Endothelial cell of umbilical vein (primary cell): ENCODE results near the gene ZNF689. TPM values are rescaled to one million over a fixed set of nuclear protein-coding genes. Genes with fewer than 3 reads are reported as not detected.

Source experiments
- BruUV-seq: library from RNA; stranded (reverse); fragments of 400-500 nt; replicated peaks from 2 replicates; lab custom pipeline; 2021; lab: Mats Ljungman, UMichigan
- CTCF ChIA-PET: fragments of 300-600, 350-600 bp; sonication (Branson Sonifier 250); formaldehyde crosslinking; loops from one replicate; lab custom pipeline; 2021; ENCODE audit warnings: antibody characterized with exemption, inconsistent platforms; lab: Charles Lee
- POLR2A ChIA-PET: fragments of 300-600, 350-600 bp; sonication (Branson Sonifier 250); formaldehyde crosslinking; loops from one replicate; lab custom pipeline; 2021; ENCODE audit warnings: antibody characterized with exemption, inconsistent platforms; lab: Charles Lee
- DNase-seq: peaks from one replicate; pipeline ENCODE4 v3.0.0-alpha.2; 2011; ENCODE audit warnings: low read depth, low spot score
- FAIRE-seq: peaks from 2 replicates; lab custom pipeline; 2011; peaks lifted over from hg19 to GRCh38; lab: Jason Lieb, UNC
- H2AFZ ChIP-seq: 2 replicates; pipeline ENCODE4 v1.6.0; 2012; ENCODE audit warnings: low read depth, low read length, control low read depth, inconsistent platforms
- H3K27ac ChIP-seq: 2 replicates; pipeline ENCODE4 v1.5.1; 2011; ENCODE audit warnings: low read depth, mild to moderate bottlenecking, control low read depth, low read length, moderate library complexity; ENCODE audit not compliant: insufficient read depth
- H3K27me3 ChIP-seq, 2 experiments: 2 replicates each; pipeline versions ENCODE4 v1.6.0 to v1.6.1; 2011; ENCODE audit warnings: low read length in 2 of 2, mixed read lengths in 1 of 2; ENCODE audit not compliant: control insufficient read depth in 2 of 2, insufficient read depth in 2 of 2
- H3K36me3 ChIP-seq, 2 experiments: 2 replicates in 1 of 2; 3 replicates in 1 of 2; pipeline ENCODE4 v1.5.1; 2011; ENCODE audit warnings: low read length in 2 of 2, mild to moderate bottlenecking in 1 of 2, moderate library complexity in 1 of 2; ENCODE audit not compliant: control insufficient read depth in 2 of 2, insufficient read depth in 2 of 2; ENCODE audit errors: extremely low read depth in 1 of 2
- H3K4me1 ChIP-seq: 3 replicates; pipeline ENCODE4 v1.5.1; 2011; ENCODE audit warnings: mild to moderate bottlenecking, low read length; ENCODE audit not compliant: control insufficient read depth, insufficient read depth; ENCODE audit errors: extremely low read depth
- H3K4me2 ChIP-seq: 2 replicates; pipeline ENCODE4 v1.6.1; 2011; ENCODE audit warnings: low read length, control low read depth, mixed read lengths; ENCODE audit not compliant: insufficient read depth
- H3K4me3 ChIP-seq, 3 experiments: fragments of 200-600 bp in 1 of 3; sonication (generic), shearing (Covaris generic) in 1 of 3; replicated peaks in 1 of 3; 2 replicates each; pipeline ENCODE4 v1.5.1; 2011 to 2016; ENCODE audit warnings: control low read depth in 3 of 3, low read length in 3 of 3, mild to moderate bottlenecking in 2 of 3, inconsistent platforms in 1 of 3, low read depth in 1 of 3, moderate library complexity in 1 of 3; ENCODE audit not compliant: insufficient read depth in 1 of 3
- H3K79me2 ChIP-seq: 2 replicates; pipeline ENCODE4 v1.6.0; 2012; ENCODE audit warnings: low read length, inconsistent platforms; ENCODE audit not compliant: control insufficient read depth, insufficient read depth
- H3K9ac ChIP-seq: replicated peaks from 2 replicates; pipeline ENCODE3; 2011; ENCODE audit warnings: low read length, control low read depth; ENCODE audit not compliant: insufficient read depth; ENCODE audit errors: extremely low read depth
- H3K9me1 ChIP-seq: replicated peaks from 3 replicates; pipeline ENCODE4 v1.6.0; 2011; ENCODE audit warnings: mild to moderate bottlenecking, low read length; ENCODE audit not compliant: control insufficient read depth, insufficient read depth; ENCODE audit errors: extremely low read depth
- H3K9me3 ChIP-seq: replicated peaks from 2 replicates; pipeline ENCODE4 v1.5.1; 2012; ENCODE audit warnings: low read length, inconsistent platforms; ENCODE audit not compliant: control insufficient read depth, insufficient read depth
- H4K20me1 ChIP-seq: replicated peaks from 2 replicates; pipeline ENCODE3; 2011; ENCODE audit warnings: mild to moderate bottlenecking, low read length; ENCODE audit not compliant: control insufficient read depth, insufficient read depth; ENCODE audit errors: extremely low read depth
- CTCF ChIP-seq, 2 donors: IDR thresholded peaks; 1 replicate in 1 of 2; 2 replicates in 1 of 2; pipeline ENCODE4 v1.5.1; 2011; ENCODE audit warnings: low read length in 2 of 2, mild to moderate bottlenecking in 2 of 2, moderate library complexity in 2 of 2, control low read depth in 1 of 2, inconsistent platforms in 1 of 2, low read depth in 1 of 2; ENCODE audit not compliant: insufficient read depth in 1 of 2; ENCODE audit errors: extremely low read depth in 1 of 2
- EZH2 ChIP-seq: IDR thresholded peaks from 2 replicates; pipeline ENCODE4 v1.6.1; 2012; ENCODE audit warnings: borderline replicate concordance, low read depth, mild to moderate bottlenecking, moderate library complexity, low read length, inconsistent platforms; ENCODE audit not compliant: severe bottlenecking
- FOS ChIP-seq: IDR thresholded peaks from 2 replicates; pipeline ENCODE4 v1.6.1; 2011; ENCODE audit warnings: mild to moderate bottlenecking, low read length, moderate library complexity, borderline replicate concordance; ENCODE audit not compliant: insufficient read depth
- GATA2 ChIP-seq: IDR thresholded peaks from 2 replicates; pipeline ENCODE4 v1.7.0; 2011; ENCODE audit warnings: low read depth, mild to moderate bottlenecking, moderate library complexity, mixed read lengths, low read length; ENCODE audit not compliant: insufficient read length, insufficient read depth
- JUN ChIP-seq: IDR thresholded peaks from 2 replicates; pipeline ENCODE4 v1.6.1; 2011; ENCODE audit warnings: borderline replicate concordance, low read depth; ENCODE audit not compliant: insufficient read length, insufficient read depth
- MAX ChIP-seq: IDR thresholded peaks from 2 replicates; pipeline ENCODE4 v1.6.1; 2011; ENCODE audit not compliant: insufficient read depth, insufficient read length
- MYC ChIP-seq: IDR thresholded peaks from one replicate; pipeline ENCODE4 v1.6.1; 2011; ENCODE audit warnings: mild to moderate bottlenecking, low read depth, low read length
- POLR2A ChIP-seq: IDR thresholded peaks from 2 replicates; pipeline ENCODE4 v1.6.1; 2012; ENCODE audit warnings: low read depth, mild to moderate bottlenecking, control low read depth, low read length
- POLR2AphosphoS5 ChIP-seq: IDR thresholded peaks from 2 replicates; pipeline ENCODE4 v1.6.1; 2012; ENCODE audit warnings: low read depth, mild to moderate bottlenecking, control low read depth, low read length, moderate library complexity; ENCODE audit not compliant: insufficient read depth
- dilution Hi-C: fragments of 300-500 bp; cut with MboI; formaldehyde crosslinking; loops from one replicate; pipeline ENCODE4 v1.15.0; 2019; ENCODE audit warnings: low sequenced_read_pairs; ENCODE audit not compliant: extremely low pct_ligation_motif_present
- intact Hi-C: fragments of 100-400 bp; cut with micrococcal nuclease; formaldehyde crosslinking; loops from one replicate; pipeline ENCODE4 v1.10.0; 2022
- polyA plus RNA-seq, 4 experiments: library from polyadenylated mRNA; depleted of rRNA in 3 of 4; stranded (reverse) in 3 of 4; unstranded in 1 of 4; fragments of >200 nt; gene quantifications; 2 replicates each; pipeline versions ENCODE4 v1.2.1 to v1.2.3, GENCODE V29; 2011 to 2012; ENCODE audit warnings: missing spikeins in 1 of 4
- total RNA-seq: library from RNA; stranded (reverse); gene quantifications from 2 replicates; pipeline ENCODE4 v1.2.3, GENCODE V29; 2021

The ZNF689 gene
- total and polyA plus RNA-seq, 2 donors (not counting 3 experiments of a cell fraction or from before 2014, with no cell fraction given), result 7.5 to 8.4 TPM

- no peak overlapping the region for H2AFZ ChIP-seq
- intact Hi-C loops (no loop called here), dilution Hi-C loops (no loop called here)
- FAIRE-seq, result no peak
- no peaks in the 10 kb centered on the region for H4K20me1 ChIP-seq
- H3K4me3 ChIP-seq, result no peak overlapping the region
- peaks cover 23% of the 10 kb centered on the region for H3K79me2 ChIP-seq
- CTCF ChIA-PET, result interaction anchor here (0.7 to 1.3 kb wide), 2 partner anchors 18 to 124 kb away, joined by 3 read pairs; partner anchors contain the start of gene DCTPP1
- peaks cover 3 to 9% of the 10 kb centered on the region in 2 experiments for H3K36me3 ChIP-seq
- H3K9ac ChIP-seq, result no peak overlapping the region
- DNase-seq, result no peak
- H3K4me1 ChIP-seq, result peaks cover 8% of the 10 kb centered on the region
- no peak for TF ChIP-seq POLR2A
- H3K4me2 ChIP-seq, result no peak overlapping the region
- no peaks in the 10 kb centered on the region for H3K9me1 ChIP-seq
- BruUV-seq, result no TSS peak
- POLR2A ChIA-PET, result interaction anchor here (0.6 kb wide), 1 partner anchor 10 kb away, joined by 4 read pairs; no protein-coding TSS in a partner anchor
- H3K9me3 ChIP-seq, result no peaks in the 10 kb centered on the region
- H3K27me3 ChIP-seq, result no peaks in the 10 kb centered on the region
- no peak overlapping the region for H3K27ac ChIP-seq
Measured at GRCh38 chr16:30553393-30553899, 56.7 kb downstream of the ZNF689 start.

- no peak for DNase-seq
- Histone ChIP-seq H3K9me1 (no peaks in the 10 kb centered on the region), H3K27ac (no peak overlapping the region), H3K79me2 (peaks cover 23% of the 10 kb centered on the region), H3K4me1 (peaks cover 8% of the 10 kb centered on the region), H3K4me2 (no peak overlapping the region), H2AFZ (no peak overlapping the region), H4K20me1 (no peaks in the 10 kb centered on the region), H3K4me3 (no peak overlapping the region), H3K27me3 (no peaks in the 10 kb centered on the region), H3K9ac (no peak overlapping the region), H3K9me3 (no peaks in the 10 kb centered on the region), H3K36me3 (peaks cover 3 to 9% of the 10 kb centered on the region in 2 experiments)
- no peak for FAIRE-seq
- CTCF ChIA-PET, result interaction anchor here (1.3 kb wide), 1 partner anchor 17 kb away, joined by 3 read pairs; no protein-coding TSS in a partner anchor
- POLR2A ChIA-PET, result no interaction called here
- dilution Hi-C loops, result no loop called here
- intact Hi-C loops, result no loop called here
- no TSS peak for BruUV-seq
- no peak for TF ChIP-seq GATA2
- TF ChIP-seq POLR2A, result no peak
- TF ChIP-seq POLR2AphosphoS5, result no peak
- TF ChIP-seq CTCF (IDR thresholded peaks at IDR 0.05; ENCODE audit: extremely low read depth in 1 of 2, insufficient read depth in 1 of 2, low read depth in 1 of 2, low read length in 2 of 2), result no peak
- TF ChIP-seq FOS, result no peak
- no peak for TF ChIP-seq JUN
- TF ChIP-seq MYC, result no peak
- no peak for TF ChIP-seq MAX
- TF ChIP-seq EZH2, result no peak
Measured at GRCh38 chr16:30552956-30553355, 57.2 kb downstream of the ZNF689 start.
